Type B pancreatic cell (in vitro differentiated cells): ENCODE measurements around the gene RPS27L. TPM values are rescaled to one million over a fixed set of nuclear protein-coding genes. Genes with fewer than 3 reads are reported as not detected.

Experiments
- DNase-seq: peaks from one replicate; pipeline ENCODE4 v3.0.0; 2021; ENCODE audit warnings: mixed read lengths; ENCODE audit not compliant: unreplicated experiment; ENCODE audit errors: extremely low spot score
- H3K27ac Mint-ChIP-seq: 2 replicates; pipeline ENCODE4 v1.8.0; 2021; ENCODE audit warnings: mild to moderate bottlenecking, mixed read lengths
- H3K27me3 Mint-ChIP-seq: 2 replicates; pipeline ENCODE4 v1.8.0; 2021; ENCODE audit warnings: mixed read lengths
- H3K36me3 Mint-ChIP-seq: 2 replicates; pipeline ENCODE4 v1.8.0; 2021; ENCODE audit warnings: mixed read lengths
- H3K4me1 Mint-ChIP-seq: one replicate; pipeline ENCODE4 v1.8.0; 2021; ENCODE audit warnings: mixed read lengths; ENCODE audit not compliant: unreplicated experiment
- H3K4me3 Mint-ChIP-seq: 2 replicates; pipeline ENCODE4 v1.8.0; 2021; ENCODE audit warnings: mild to moderate bottlenecking, mixed read lengths
- H3K9me3 Mint-ChIP-seq: 2 replicates; pipeline ENCODE4 v1.8.0; 2021; ENCODE audit warnings: mixed read lengths
- CTCF ChIP-seq: fragments of 200-600 bp; sonication (generic); conservative IDR thresholded peaks from 2 replicates; pipeline ENCODE4 v1.5.0; 2021; ENCODE audit warnings: antibody characterized with exemption, mild to moderate bottlenecking
- total RNA-seq: library from RNA; stranded (reverse); gene quantifications from 2 replicates; pipeline ENCODE4 v1.2.1, GENCODE V29; 2021; ENCODE audit warnings: low replicate concordance

Gene RPS27L
- total RNA-seq, 1 donor from 2014 or later: 205 TPM

- Mint-ChIP-seq H3K9me3 (peaks cover 5% of the 10 kb centered on the region), H3K36me3 (no peaks in the 10 kb centered on the region), H3K4me3 (no peak overlapping the region), H3K4me1 (peaks cover 17% of the 10 kb centered on the region), H3K27me3 (peaks cover 5% of the 10 kb centered on the region), H3K27ac (no peak overlapping the region)
- DNase-seq: no peak
- no peak for TF ChIP-seq CTCF
These were observed 44.4 kb downstream of the RPS27L start for GRCh38 chr15:63112871-63113270.

GRCh38 chr15:63111481-63111880 lies 45.8 kb downstream of the RPS27L start:
- no peak for DNase-seq
- H3K27ac Mint-ChIP-seq: no peak overlapping the region
- no peaks in the 10 kb centered on the region for H3K36me3 Mint-ChIP-seq
- peaks cover 5% of the 10 kb centered on the region for H3K27me3 Mint-ChIP-seq
- TF ChIP-seq CTCF: no peak
- peaks cover 17% of the 10 kb centered on the region for H3K4me1 Mint-ChIP-seq
- H3K4me3 Mint-ChIP-seq: no peak overlapping the region
- peaks cover 5% of the 10 kb centered on the region for H3K9me3 Mint-ChIP-seq

DNA sequence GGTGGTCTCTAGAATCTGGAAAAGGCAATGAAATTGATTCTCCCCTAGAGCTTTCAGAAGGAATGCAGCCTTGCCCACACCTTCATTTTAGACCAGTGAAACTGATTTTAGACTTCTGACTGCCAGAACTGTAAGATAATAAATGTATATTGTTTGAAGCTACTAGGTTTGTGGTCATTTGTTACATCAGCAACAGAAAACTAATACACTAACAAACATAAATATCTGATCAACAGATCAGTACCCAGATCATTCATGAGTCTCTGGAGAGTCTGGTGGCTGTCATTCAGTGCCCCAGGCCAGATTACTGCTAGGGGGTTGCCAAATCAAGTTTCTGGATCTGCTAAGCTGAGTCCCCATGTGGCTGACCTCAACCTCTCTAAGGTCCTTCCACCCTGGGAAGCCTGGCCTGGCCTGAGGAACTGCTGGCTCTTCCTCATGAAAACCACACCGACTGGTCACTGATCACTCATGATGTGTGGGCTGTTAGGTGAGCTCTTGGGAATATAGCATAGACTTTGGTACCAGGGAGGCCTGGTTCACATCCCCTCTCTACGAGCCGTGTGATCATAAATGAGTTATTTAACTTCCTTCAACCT lies 46.8 kb downstream of the RPS27L start:
- H3K36me3 Mint-ChIP-seq: no peaks in the 10 kb centered on the region
- H3K4me1 Mint-ChIP-seq: peaks cover 17% of the 10 kb centered on the region
- H3K27me3 Mint-ChIP-seq: peaks cover 5% of the 10 kb centered on the region
- no peak overlapping the region for H3K4me3 Mint-ChIP-seq
- no peak for DNase-seq
- H3K9me3 Mint-ChIP-seq: peaks cover 5% of the 10 kb centered on the region
- H3K27ac Mint-ChIP-seq: no peak overlapping the region
- no peak for TF ChIP-seq CTCF

- peaks cover 17% of the 10 kb centered on the region for H3K4me1 Mint-ChIP-seq
- no peak for TF ChIP-seq CTCF
- H3K9me3 Mint-ChIP-seq: peaks cover 5% of the 10 kb centered on the region
- no peaks in the 10 kb centered on the region for H3K36me3 Mint-ChIP-seq
- H3K4me3 Mint-ChIP-seq: no peak overlapping the region
- no peak for DNase-seq
- H3K27me3 Mint-ChIP-seq: peaks cover 8% of the 10 kb centered on the region
- no peak overlapping the region for H3K27ac Mint-ChIP-seq
These were observed 47.4 kb downstream of the RPS27L start for GRCh38 chr15:63109920-63110319.

GRCh38 chr15:63109498-63109897 lies 47.8 kb downstream of the RPS27L start:
- peaks cover 5% of the 10 kb centered on the region for H3K9me3 Mint-ChIP-seq
- no peak for DNase-seq
- H3K27ac Mint-ChIP-seq: no peak overlapping the region
- no peaks in the 10 kb centered on the region for H3K36me3 Mint-ChIP-seq
- peaks cover 17% of the 10 kb centered on the region for H3K4me1 Mint-ChIP-seq
- H3K4me3 Mint-ChIP-seq: no peak overlapping the region
- TF ChIP-seq CTCF: no peak
- H3K27me3 Mint-ChIP-seq: peaks cover 8% of the 10 kb centered on the region
